ENCODE results near the gene NUDT19.
"Not testable (repeated sequence)": the region's sequence is repeated elsewhere in the genome, so short reads cannot be mapped to it uniquely, and the experiment has no call there.

The NUDT19 gene

DNA sequence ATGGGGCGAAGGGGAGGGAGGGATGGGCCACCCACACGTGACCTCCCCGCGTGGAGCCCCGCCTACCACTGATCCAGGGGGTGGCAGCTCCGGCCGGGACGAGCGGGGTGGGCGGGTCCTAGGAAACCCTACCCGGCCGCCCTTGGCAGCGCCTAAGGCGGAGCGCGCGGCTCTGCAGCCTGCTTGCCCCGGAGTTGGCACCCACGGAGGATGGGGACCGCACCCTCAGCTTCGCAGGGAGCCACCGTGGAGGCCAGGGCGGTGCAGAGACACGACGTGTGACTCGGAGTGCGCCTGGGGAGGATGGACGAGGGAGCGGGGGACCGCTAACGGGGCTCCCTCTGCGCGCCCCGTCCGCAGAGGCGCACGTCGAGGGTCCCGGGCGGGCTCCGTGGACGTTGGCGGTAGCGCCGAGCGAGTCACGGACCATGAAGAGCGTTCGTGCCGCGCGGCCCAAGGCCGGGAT lies 15.9 kb upstream of the NUDT19 start, which contains the start of gene RGS9BP:
Gene RGS9BP, plus strand, starts transcription at position 129 of the 466 bp plus-strand sequence. CDS start 416 bp downstream, outside the sequence.
- DNase-seq, result peak; percentile 51

DNA sequence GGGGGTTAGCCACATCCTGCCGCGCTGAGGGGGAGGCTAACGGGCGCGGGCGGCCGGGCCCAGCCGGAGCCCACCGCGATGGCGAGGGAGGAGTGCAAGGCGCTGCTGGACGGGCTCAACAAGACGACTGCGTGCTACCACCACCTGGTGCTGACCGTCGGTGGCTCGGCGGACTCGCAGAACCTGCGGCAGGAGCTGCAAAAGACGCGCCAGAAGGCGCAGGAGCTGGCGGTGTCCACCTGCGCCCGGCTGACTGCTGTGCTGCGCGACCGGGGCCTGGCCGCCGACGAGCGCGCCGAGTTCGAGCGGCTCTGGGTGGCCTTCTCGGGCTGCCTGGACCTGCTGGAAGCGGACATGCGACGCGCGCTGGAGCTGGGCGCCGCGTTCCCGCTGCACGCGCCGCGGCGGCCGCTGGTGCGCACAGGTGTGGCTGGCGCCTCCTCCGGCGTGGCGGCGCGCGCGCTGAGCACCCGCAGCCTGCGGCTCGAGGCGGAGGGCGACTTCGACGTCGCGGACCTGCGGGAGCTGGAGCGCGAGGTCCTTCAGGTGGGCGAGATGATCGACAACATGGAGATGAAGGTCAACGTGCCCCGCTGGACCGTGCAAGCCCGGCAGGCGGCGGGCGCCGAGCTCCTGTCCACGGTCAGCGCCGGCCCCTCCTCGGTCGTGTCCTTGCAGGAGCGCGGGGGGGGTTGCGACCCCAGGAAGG lies 15.3 kb upstream of the NUDT19 start:
- no peak for DNase-seq

DNA sequence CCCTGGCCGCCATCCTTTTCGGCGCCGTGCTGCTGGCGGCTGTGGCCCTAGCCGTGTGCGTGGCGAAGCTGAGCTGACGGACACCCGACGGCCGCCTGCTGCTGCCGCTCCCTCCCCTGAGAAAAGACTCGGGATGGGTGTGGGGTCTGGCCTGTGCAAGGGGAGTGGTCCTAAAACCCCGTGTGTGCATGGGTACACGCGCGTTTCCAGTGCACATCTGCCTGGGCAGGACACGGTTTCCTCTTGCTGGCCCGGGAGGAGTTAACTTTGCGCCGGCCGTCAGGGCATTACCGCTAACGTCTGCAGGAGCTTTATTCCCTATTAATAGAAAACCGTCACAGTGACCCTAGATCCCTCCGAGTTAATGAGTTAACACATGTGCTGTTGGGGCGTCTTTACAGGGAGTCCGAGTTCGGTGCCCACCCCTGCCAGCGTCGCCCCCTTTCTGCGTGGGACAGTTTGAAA lies 14.7 kb upstream of the NUDT19 start:
- DNase-seq, result no peak

DNA sequence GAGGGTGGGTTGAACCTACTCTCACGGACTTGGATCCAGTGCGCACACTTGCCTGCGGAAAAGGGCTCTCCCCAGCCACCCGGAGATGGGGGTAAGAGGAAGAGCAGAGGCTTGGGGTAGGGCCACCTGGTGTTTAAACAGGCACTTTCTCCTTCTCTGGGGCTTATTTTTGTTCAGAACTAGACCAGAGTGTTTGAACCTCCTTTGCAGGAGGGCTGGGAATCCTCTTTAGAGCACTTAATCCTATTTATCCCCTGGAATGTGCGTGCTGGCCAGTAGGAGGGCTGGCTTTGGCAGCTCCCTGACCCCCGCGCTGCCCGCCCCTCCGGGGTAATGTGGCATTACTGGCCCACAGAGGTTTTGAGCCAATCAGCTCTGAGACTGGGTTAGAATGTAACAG lies 14.0 kb upstream of the NUDT19 start:
- DNase-seq, result no peak

DNA sequence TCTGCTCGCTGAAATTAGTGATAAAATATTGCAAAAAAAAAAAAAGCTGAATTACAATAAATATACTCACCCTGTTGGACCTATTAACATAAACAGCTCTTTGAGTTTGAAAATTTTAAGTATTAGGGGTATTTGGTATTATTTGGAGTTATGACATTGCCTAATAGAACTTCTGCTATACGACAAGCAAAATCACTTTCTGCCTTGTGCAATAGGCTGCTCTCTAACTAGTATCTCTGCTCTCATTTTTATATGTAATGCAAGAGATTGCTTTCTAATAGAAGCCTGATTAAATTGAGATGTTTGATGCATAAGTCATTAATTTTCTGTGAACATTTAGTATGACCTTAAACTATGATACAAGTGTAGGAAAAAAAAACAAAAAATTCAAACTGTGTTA lies 10.6 kb upstream of the NUDT19 start:
- no peak for DNase-seq

DNA sequence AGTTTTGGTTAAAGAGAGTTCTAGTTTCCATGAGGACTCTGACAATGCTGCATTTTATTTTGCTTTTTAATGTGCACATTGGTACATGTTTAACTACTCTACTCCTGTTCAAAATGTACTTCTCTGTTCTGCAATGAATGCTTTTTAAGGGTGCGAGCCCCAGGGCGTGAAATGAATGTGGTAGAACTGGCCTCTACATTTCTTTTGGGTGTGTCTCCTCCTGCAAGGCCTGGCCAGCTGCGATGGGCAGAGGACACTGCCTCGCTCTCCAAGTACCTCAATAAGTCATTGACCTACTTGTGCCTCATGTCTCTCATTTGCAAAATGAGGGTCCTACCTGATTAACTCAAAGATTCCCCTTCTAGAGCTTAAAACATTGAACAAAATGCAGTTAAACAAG lies 9.3 kb upstream of the NUDT19 start:
- no peak for DNase-seq

DNA sequence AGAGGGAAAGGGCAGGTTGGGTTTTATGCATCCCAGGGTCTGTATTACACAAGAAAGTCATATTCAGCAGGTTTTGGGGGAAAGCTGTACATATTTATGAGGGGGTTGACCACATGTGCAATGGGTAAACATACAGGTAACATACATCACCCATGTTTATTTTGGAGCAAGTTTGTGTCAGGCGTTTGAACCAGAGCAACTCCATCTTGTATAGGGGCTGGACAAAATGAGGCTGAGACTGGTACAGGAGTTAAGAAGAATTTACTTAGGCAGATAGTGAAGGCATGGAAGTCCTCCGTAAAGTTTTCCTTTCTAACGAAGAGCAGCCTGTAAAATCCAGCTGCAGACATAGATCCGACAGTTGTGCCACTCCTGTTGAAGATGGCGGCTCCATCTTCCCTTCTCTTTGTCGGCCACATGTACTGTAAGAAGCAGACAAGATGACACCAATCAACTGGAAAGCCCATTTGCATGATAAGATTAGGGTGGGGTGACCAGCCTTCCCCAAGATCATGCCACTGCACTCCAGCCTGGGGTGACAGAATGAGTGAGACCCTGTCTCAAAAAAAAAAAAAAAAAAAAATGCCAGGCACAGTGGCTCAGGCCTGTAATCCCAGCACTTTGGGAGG lies 4.7 kb upstream of the NUDT19 start:
- no peak for DNase-seq

DNA sequence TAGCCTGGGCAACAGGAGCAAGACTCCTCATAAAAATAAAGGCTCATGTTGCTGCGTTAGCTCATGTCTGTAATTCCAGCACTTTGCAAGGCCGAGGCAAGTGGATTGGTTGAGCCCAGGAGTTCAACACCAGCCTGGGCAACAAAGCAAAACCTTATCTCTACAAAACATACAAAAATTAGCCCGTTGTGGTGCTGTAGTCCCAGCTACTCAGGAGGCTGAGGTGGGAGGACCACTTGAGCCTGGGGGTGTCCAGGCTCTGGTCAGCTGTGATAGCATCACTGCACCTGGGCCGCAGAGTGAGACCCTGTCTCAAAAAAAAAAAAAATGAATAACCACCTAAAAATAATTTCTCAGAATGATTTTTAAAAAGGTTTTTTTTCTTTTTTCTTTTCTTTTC lies 3.9 kb upstream of the NUDT19 start:
- DNase-seq, result no peak

DNA sequence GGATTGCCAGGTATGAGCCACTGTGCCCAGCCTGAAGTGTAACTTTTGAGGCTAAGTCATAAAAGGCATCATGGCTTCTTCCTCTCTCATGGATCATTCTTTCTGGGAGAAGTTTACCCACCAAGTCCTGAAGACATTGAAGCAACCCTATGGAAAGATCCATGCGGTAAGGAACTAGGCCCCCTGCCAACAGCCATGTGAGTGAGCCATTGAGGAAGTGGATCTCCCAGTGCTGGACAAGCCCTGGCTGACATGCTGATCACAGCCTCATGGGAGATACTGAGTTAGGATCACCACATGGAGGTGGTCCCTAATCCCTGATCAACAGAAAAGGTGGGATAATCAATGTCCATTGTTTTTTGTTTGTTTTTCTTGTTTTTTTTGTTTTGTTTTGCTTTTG lies 3.3 kb upstream of the NUDT19 start:
- DNase-seq, result no peak

DNA sequence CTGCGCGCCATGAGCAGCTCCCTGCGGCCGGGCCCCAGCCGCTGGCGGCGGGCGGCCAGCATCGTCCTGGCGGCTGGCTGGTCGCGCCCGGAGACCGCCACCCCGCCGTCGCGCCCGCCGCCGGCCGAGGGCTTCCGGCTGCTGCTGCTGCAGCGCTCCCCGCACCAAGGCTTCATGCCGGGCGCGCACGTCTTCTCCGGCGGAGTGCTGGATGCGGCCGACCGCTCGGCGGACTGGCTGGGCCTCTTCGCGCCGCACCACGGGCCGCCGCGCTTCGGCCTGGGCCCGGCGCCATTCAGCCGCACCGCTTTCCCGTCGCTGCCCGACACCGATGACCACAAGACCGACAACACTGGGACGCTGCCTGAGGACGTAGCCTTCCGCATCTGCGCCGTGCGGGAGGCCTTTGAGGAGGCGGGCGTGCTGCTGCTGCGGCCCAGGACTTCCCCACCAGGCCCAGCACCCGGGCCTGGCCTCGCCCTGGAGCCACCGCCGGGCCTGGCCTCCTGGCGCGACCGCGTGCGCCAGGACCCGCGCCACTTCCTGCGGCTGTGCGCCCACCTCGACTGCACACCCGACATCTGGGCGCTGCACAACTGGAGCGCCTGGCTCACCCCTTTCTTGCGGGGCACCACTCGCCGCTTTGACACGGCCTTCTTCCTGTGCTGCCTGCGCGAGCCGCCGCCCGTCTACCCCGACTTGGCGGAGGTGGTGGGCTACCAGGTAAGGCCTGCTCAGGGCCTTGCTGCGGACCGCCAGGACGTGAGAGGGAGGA lies 518 bp downstream of the NUDT19 start:
- peak; percentile 21 for DNase-seq

DNA sequence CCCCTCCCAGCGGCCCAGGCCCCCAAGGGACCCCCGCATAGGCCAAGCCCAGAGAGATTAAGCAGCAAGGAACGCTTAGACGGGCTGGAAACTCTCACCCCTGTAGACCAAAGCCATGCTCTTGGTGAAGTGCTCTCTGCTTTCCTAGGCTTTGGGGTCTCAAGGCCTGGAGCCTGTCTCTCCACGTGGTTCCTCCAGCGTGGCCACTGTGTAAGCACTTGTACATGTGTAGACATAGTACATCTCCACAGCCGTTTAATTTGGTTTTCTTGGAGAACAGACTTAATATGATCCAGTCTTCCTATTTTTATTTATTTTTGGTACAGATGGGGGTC lies 1.1 kb downstream of the NUDT19 start:
- DNase-seq, result no peak

DNA sequence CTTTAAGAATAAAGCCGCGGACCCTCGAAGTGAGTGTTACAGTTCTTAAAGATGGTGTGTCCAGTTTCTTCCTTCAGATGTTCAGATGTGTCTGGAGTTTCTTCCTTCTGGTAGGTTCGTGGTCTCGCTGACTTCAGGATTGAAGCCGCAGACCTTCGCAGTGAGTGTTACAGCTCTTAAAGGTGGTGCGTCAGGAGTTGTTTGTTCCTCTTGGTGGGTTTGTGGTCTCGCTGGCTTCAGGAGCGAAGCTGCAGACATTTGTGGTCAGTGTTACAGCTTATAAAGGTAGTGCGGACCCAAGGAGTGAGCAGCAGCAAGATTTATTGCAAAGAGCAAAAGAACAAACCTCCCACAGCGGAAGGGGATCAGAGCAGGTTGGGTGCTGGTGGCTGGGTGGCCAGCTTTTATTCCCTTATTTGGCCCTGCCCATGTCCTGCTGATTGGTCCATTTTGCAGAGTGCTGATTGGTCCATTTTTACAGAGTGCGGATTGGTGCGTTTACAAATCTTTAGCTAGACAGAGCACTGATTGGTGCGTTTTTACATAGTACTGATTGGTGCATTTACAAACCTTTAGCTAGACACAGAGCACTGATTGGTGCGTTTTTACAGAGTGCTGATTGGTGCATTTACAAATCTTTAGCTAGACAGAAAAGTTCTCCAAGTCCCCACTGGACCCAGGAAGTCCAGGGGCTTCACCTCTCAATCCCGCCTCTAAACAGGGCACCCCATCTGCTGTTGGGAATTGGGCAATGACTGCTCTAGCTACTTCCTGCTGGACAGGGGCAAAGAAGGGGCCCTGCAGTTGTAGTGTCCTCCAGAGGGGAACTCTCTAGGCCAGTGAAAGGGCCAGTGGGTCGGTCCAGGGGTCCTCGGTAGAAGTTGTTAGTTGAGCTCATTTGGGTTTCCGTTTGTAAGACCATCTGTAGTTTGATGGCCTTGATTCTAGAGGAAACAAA lies 1.8 kb downstream of the NUDT19 start:
- peak; percentile 4 for DNase-seq

DNA sequence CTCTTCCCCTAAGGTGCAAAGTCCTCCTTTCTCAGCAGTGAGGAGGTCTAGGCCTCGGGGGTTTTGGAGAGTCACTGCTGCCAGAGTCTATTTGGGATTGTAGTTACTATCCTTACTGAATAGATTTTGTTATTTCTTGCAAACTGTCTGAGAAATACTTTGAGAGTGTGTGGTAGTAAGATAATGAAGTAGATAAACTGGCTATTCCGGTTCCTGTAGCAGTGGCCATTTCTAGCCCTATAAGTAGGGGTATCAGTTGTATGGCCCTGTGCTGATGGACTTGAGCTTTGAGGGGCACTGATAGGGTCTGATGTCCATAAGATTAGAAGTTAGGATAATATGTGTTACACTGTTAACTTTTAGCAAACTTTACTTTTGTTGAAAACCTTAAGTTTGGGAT lies 2.7 kb downstream of the NUDT19 start:
- DNase-seq, result not testable (repeated sequence)

DNA sequence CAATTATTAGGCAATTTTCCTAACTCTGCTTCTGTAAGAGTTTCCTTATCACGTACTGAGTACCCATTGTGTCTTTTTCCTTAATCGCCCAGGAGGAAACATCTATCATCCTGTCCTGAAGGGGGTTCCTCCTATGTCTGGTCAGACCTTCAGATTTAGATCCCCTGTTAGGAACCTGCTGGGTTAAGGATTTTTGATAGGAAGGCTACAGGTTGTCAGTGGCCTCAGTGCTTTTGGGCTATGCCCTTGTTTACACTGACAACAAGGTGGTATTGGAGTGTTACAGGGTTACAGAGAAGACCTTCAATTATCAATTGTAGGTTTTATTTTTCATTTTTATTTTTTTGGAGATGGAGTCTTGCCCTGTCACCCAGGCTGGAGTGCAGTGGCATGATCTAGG lies 3.2 kb downstream of the NUDT19 start:
- DNase-seq, result not testable (repeated sequence)

DNA sequence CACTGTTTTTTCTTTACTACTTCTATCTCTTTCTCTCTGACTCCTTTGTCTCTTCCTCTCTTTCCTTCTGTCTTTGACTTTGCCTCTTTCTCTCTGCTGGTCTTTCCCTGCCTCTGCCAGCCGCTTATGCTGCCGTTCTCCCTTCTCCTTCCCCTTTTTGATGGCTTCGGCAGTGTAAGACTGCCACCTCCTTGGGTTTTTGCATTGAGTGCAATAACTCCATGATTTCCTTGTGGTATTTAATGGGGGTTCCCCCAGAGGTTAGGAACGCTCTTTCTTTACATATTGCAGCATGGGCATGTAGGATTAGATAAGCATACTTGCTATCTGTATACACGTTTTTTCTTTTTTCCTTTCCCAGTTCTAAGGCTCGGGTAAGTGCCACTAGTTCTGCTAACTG lies 3.9 kb downstream of the NUDT19 start:
- DNase-seq, result not testable (repeated sequence)

DNA sequence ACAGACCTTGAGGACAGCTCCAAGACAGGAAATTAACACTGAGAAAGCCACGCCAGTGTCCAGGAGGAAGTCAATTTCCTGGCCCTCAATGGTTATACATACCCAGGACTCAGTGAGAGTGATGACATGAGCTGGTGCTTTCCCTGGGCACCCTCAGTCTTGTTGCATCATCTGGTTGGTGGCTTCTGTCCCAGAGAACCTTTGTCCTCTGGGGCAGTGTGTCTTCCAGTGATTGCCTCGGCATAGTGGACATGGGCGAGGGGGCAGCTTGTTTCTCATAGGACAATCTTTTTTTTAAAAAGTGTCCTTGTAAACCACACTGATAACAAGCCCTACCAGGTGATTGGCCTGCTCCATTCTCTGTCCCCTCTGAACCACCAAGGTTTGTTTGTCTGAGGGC lies 5.2 kb downstream of the NUDT19 start:
- not testable (repeated sequence) for DNase-seq

DNA sequence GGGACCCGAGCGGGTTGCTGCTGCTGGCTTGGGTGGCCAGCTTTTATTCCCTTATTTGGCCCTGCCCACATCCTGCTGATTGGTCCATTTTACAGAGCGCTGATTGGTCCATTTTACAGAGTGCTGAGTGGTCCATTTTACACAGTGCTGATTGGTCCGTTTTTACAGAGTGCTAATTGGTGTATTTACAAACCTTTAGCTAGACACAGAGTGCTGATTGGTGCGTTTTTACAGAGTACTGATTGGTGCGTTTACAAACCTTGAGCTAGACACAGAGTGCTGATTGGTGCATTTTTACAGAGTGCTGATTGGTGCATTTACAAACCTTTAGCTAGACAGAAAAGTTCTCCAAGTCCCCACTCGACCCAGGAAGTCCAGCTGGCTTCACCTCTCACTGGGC lies 8.5 kb downstream of the NUDT19 start:
- not testable (repeated sequence) for DNase-seq

DNA sequence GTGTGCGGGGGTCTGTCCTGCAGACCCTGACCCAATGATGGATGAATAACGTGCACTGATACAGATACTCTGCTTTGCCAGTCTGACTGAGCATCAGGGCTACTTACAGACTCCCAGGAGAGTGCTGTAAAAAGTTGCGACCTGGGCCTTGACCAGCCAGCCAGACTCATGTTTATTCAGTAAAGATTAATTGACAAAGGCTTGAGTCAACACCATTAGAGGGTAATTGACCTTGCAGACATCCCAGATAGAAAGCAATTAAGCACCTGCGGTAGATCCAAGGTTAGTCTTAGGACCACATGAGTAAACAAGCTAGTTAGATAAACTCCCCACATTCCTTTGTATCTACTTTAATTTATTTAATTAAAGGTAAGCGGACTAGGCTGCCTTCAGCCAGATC lies 10.4 kb downstream of the NUDT19 start:
- DNase-seq, result no peak

DNA sequence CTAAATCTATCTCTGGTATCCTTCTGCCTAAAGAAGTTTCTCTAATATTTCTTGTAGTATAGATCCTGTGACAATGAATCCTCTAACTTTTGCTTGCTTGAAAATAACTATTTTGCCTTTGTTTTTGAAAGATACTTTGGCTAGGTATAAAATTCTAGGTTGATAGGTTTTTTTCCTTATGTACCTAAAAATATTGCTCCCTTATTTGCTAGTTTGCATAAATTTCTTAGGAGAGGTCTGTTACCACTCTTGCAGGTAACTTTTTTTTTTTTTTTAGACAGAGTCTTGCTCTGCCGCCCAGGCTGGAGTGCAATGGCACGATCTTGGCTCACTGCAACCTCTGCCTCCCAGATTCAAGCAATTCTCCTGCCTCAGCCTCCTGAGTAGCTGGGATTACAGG lies 12.4 kb downstream of the NUDT19 start:
- DNase-seq, result not testable (repeated sequence)

DNA sequence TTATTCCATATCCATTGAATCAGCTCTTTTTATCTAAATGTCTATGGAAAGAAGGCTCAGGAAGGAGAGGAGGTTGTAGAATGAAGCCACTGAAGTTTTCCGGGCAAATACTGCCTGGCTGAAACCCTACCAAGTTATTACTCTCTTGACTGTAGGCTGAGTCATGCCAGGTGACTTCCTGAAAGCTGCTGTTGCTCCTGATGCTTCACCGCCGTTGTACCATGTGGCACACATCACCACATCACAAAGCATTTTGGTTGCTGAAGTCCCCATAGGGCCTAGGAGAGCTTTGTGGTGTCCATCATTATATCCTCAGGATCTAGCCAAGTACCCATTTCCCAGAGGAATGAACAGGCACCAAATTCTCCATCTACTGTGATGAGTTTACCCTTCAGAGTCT lies 16.8 kb downstream of the NUDT19 start:
- no peak for DNase-seq

DNA sequence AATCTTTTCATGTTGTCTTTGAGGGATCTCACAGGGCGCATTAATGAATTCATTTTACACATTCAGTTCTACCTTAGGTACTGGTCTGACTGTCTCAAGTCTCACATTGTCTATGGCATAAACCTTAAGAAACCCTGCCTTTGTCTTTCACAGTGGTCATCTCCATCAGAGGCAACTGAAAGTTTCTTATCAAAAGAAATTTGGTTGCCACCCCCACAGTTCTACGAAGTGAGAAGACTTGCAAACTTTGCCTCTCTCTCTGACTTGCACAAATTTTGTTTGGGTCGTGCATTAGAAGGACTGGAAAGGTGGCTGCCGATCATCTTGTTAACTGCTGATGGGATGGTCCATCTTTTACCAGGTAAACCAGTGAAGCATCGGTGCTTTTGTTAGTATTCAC lies 17.4 kb downstream of the NUDT19 start:
- DNase-seq, result no peak

DNA sequence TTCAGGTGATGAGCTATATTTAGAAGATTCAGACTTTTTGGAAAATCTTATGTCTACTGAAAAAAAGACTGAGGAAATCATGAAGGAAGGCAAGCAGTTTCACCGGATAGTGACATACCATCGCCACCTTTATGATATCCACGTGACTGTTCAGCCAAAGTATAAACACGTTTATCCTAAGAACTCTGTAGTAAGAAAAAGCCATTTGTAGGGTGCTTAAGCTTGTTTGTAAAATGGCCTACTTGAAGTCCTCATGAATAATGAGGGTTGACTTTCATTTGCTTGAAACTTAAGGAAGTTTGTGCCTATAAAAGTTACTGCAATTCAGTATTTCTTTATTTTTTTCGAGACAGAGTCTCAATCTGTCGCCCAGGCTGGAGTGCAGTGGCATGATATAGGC lies 20.1 kb downstream of the NUDT19 start:
- DNase-seq, result no peak

DNA sequence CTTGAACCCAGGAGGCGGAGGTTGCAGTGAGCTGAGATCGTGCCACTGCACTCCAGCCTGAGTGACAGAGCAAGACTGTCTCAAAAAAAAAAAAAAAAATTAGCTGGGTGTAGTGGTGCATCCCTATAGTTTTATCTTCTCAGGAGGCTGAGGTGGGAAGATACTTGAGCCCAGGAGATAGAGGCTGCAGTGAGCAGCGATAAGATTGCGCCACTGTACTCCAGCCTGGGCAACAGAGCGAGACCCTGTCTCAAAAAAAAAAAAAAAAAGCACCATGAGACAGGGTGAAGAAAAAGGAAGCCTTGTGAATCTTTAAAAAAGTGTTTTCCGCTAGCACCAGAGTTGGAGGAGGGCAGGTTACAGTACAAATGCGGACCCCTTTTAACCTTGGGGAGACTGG lies 24.6 kb downstream of the NUDT19 start:
- not testable (repeated sequence) for DNase-seq
